Stimulated activated CD8-positive, alpha-beta memory T cell treated with anti-CD3 and anti-CD28 coated beads, Interleukin-7, amount 100 ng/mL, for 4 hours (primary cell): ENCODE data around the gene CCBE1.

ENCODE experiments used
- DNase-seq, 2 donors: peaks; one replicate each; pipeline ENCODE4 v3.0.0-alpha.2; 2020; ENCODE audit warnings: low read depth in 2 of 2

CCBE1 gene

DNA sequence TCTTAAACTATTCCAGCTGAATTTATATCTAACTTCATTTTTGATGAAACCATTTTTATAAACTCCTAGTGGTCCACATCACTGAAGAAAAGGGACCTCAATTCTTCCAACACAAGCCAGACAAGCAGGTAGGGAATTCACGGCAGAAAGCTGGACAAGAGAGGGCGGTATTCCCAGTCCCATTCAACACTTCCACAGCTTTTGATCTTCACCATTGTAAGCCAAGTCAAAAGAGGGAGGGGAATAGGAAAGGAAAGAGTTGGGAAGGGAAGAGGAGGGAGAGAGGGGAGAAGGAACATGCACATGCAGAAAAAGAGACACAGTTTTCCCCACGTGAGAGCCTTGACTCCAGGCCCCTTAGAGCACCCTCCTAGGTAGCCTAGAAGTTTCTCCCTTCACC, 77.4 kb downstream of the CCBE1 start:
- no peak for DNase-seq

DNA sequence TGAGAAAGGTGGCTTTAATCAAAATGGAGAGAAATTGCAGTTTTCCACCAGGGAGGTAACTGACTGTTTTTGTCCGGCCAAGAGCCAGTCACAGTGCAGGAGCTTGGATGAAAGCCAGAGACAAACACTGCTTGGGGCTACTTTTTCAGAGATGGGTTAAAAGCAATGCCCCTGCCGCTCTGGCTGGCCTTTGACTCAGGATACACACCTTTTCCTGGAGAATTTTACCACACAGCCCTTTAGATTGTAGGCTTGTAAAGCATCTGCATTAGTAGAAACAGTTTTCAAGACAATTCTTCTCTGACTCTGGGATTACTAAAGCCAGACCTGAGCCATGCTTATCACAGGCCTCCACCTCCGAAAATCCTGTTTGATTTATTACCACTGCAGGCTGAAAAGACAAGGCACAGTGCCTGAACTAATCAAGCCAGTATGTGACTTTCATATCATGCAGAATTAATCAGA, 79.7 kb downstream of the CCBE1 start:
- no peak for DNase-seq

DNA sequence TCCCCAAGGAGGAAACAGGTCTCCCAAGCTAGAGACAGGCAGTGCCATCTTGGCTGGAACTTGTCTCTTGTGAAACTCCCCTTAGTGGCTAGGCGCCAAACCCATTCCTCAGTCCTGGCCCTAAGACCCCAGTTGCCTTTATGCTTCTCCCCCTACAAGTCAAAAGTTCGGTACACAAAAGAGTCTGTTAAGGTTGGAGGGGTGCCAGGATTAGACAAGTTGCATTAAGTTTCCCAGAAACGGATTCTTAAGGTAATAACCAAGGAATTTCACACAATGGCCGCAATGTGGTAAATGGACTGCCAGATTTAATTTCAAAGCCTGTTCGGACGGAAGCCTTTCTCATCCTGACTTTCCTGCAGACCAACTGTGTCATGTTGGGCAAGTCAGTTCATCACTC, 80.7 kb downstream of the CCBE1 start:
- no peak for DNase-seq

- no peak for DNase-seq
Measured at GRCh38 chr18:59613903-59614302, 83.3 kb downstream of the CCBE1 start.

- no peak for DNase-seq
Measured at GRCh38 chr18:59612381-59612780, 84.8 kb downstream of the CCBE1 start.

DNA sequence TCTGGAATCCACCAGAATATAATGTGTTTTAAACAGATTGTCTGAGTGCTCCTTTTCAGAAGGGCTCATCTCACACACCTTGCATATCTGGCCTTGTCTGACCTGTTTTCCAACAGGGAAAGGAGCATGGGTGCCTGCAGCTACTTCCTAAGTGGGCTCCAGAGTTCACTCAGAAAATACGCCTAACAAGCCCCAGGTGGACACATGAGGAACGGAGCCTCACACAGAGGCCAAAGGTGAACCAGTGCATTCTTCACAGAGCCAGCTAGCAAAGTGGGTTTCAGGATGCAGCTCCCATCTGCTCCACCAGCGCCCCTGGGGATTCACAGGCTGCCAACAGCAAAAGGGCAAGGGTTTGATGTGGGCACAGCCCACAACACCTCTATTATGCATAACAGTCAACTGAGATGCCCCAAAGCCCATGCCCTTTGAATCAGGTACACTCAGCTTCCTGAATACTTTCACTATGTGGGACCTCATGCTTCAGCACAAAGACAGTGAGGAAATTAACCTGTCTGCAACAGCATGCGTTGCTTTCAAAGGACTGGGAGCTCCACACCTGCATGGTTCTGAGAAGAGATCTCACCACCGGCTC, 86.6 kb downstream of the CCBE1 start:
- DNase-seq = no peak

DNA sequence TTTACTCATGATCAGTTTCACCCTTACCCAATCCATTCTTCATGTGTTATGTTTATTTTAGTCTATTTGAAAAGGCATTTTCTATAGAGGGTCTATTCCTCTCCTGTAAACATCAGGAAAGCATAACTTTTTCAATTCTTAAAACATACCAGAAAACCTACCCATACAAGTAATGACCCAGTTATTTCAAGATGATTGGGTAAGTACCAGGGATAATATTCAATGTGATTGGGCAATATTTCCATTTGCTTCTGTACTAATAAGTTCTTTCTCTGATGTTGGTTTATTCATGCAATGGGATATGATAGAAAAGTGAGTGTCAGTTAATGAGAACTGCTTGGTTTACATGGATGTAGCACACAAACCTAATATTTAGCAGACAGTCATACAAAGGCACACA, 87.6 kb downstream of the CCBE1 start:
- DNase-seq = no peak

- DNase-seq = no peak
Measured at GRCh38 chr18:59607471-59607870, 89.8 kb downstream of the CCBE1 start.

GRCh38 chr18:59607078-59607379, 90.2 kb downstream of the CCBE1 start:
- DNase-seq = no peak

GRCh38 chr18:59606193-59607077, 90.8 kb downstream of the CCBE1 start:
- no peak for DNase-seq

- no peak for DNase-seq
Measured at GRCh38 chr18:59605633-59606192, 91.5 kb downstream of the CCBE1 start.

DNA sequence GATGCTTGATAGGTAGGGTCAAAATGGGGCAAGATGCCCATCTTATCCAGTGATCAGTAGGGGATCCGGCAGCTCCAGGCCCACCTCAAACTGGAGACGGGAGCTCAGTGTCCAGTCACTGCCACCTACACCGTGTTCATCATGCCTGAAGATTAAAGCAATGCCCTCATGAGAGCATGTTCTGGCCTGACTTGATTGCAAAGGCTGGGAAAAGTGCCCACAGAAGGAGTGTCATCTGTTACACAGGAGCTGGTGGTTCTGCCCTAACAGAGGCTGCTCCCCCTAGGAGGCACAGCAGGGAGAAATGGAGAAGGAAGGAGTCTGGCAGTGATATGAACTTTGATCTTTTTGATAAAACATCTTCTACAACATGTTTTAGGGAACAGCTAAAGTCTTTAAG, 92.3 kb downstream of the CCBE1 start:
- DNase-seq = no peak

DNA sequence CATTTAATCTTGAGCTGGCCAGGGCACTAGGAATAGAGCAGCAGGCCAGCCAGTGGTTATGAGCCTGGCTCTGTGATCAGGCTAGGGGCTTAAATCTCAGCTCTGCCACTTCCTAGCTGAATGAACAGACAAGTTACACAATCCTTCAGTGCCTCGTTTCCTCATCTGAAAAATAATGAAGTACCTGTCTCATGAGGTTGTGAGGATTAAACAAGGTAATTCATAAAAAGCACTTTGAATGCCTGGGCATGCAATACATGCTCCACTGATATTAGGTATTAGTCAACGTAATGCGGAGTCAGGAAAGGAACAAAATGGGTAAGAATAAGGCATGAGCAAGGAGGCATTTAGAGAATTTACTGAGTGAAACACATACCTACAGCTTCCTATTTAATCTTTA, 100.2 kb downstream of the CCBE1 start:
- no peak for DNase-seq

DNA sequence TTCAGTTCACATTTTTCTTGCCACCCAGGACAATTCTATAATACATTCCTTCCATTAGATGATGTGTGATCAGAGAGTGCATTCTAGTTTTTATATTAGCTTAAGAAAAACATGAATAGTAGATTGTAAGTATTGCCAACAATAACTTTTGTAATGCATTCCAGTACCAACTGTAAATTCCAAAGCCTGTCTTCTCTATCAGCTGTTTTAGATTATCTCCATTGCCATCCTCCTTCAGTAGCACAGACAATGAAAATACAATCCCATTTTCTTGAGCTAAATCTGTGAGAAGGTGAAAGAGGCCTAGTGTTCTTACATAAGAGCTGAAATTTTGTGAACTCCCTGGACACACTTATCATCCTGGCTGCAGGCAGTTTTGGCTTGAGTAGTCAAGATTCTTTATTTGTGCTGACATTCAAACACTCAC, 103.9 kb downstream of the CCBE1 start:
- no peak for DNase-seq

GRCh38 chr18:59592624-59593023, 104.6 kb downstream of the CCBE1 start:
- no peak for DNase-seq

GRCh38 chr18:59582395-59582794, 114.8 kb downstream of the CCBE1 start:
- no peak for DNase-seq

DNA sequence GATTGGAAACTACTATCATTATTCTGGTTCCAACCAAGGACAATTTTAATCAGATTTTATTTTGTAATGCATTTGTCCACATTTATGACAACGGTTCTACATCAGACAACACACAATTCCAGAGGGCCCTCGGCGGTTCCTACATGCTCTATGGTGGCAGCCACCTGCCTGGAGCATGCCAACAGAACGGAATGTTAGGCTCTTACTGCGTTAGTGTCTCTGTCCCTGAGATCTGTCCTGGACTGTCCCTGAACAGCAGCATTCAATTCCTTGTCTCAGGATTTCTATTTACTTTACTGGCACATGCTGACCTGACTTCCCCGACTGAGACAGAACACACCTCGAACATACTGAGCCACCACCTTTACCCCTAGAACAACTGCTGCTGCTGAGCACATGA, 117.7 kb downstream of the CCBE1 start:
- DNase-seq = no peak

- DNase-seq = no peak
Measured at GRCh38 chr18:59577386-59577655, 119.9 kb downstream of the CCBE1 start.

DNA sequence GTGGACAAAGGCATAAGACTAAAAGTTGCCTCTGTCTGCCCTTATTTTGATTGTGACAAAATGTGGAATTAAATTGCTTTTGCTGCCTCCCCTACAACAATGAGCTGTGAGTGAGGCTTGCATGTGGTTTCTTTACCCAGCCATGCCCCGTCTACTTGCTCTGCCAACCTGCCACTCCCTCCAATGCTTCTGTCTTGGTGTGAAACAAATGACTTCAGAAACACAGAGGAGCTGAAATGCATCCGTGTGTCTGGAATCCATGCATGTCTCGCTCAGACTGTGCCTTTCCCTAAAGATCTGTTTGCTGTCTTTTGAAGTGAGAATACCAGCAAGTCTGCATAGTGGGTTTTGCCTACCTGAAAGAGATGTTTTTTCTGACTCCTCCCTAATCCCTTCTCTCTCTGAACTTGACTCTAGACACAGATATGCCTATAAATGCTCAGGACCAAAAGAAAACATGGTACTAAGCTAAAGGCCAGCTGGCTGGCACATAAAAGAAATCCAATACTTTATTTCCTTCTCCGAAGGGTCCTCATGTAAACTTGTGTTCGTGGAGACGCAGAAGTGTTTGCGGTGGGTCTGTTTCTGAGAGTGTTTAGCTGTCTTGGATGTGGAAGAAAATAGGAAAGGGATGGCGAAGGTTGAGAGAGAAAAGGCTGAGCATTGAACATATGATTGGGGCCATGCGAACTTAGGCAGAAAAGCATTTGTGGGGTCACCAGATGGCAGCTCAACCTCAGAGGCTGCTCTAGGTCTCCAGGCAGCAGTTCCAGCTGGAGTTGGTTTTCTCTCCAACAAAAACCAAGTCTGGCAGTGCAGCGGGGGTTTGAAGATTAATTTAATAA, 120.5 kb downstream of the CCBE1 start:
- DNase-seq = no peak

DNA sequence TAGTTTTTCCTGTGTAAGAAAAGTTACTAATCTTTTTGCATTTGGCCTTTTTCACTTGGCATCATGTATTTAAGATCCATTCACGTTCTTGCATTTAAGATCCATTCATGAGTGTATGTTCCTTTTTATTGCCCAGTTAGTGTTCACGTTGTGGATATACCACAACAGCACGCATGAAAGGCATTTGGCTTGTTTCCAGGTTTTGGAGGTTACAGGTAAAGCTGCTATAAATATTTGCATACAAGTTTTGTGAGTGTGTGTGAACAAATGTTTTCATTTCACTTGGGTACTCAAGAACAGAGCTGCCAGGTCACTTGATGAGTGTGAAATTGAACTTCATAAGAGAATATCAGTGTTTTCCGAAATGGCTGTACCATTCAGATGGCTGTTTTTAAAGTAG, 121.2 kb downstream of the CCBE1 start:
- no peak for DNase-seq

- no peak for DNase-seq
Measured at GRCh38 chr18:59573962-59574361, 123.3 kb downstream of the CCBE1 start.

DNA sequence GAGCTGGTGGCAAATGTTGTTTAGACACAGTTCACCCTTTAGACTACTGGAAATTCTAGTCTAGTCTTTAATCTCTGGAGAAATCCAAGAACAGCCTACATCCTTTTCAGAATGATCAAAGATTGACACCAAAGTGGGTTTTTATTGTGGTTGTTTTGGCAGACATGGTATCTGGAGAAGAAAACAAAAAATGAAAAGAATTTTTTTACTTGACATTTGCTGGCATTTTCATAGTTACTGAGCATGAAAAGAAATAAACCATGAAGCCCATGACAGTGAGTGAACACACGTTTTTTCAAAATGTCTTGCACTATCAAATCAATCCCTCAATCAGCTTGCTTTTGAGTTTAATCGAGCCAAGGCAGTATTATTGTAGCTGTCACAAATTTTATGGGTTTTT, 125.3 kb downstream of the CCBE1 start:
- no peak for DNase-seq

DNA sequence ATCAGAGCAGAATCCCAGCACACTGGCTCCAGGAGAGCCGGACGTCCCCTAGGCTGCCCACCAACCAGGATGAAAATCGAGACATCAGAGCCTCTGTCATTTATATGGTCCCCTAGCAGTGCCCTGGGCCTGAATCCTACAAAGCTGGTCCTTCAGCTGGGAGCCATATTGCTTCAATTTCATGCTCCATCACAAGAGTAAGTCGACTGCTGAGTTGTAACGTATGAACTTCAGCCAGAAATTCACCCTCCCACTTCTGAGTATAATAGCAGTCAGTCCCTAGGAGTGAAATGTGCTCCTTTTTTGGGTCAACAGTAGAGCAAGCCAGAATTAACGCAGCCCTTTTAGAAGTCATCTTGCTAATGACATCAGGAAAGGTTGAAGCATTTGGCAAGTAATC, 126.4 kb downstream of the CCBE1 start:
- no peak for DNase-seq
